ENCODE measurements around the gene RUNX3.

DNA sequence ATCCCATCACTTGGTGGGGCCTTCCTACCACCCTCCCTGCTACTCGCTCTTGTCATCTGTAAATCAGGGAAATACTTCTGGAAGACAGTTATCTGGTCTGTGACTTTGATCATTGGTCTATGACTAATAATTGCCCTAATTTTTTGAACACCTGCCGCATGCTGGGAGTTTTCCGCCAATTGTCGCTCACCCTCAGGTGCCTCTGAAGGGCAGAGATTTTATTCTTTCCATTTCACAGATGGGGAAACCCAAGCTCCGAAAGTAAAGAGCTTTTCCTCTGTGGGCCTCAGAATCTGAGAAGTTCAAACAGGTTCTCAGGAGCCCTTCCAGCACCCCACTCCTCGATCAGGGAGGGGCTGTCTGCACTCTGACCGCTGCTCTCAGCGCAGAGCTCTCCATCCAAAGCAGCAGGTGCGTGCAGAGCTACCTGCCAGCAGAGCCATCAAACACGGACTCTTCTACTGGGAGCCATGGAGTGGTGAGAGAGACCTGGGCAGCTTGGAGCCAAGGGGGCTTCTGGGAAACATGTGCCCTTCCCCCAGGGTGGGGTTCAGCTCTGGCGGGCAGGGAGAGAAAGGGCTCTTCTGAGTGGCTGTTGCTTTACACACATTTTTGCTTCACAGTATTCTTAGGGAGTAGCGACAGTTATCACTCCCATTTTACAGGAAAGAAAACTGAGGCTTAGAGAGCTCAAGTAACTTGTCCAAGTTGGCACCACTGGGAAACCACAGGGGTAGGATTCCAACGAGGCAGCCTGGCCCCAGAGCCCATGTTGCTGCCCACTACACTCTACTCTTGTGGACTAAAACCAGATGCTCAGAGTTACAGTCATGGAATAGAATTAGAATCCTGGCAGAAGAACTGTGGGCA lies 5.8 kb upstream of the RUNX3 start:
- TF ChIP-seq, protein P1, sequence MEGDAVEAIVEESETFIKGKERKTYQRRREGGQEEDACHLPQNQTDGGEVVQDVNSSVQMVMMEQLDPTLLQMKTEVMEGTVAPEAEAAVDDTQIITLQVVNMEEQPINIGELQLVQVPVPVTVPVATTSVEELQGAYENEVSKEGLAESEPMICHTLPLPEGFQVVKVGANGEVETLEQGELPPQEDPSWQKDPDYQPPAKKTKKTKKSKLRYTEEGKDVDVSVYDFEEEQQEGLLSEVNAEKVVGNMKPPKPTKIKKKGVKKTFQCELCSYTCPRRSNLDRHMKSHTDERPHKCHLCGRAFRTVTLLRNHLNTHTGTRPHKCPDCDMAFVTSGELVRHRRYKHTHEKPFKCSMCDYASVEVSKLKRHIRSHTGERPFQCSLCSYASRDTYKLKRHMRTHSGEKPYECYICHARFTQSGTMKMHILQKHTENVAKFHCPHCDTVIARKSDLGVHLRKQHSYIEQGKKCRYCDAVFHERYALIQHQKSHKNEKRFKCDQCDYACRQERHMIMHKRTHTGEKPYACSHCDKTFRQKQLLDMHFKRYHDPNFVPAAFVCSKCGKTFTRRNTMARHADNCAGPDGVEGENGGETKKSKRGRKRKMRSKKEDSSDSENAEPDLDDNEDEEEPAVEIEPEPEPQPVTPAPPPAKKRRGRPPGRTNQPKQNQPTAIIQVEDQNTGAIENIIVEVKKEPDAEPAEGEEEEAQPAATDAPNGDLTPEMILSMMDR (conservative IDR thresholded peaks at IDR 0.05 in 1 of 2, IDR thresholded peaks at IDR 0.05 in 1 of 2; ENCODE audit: extremely low read depth in 1 of 2, insufficient read depth in 1 of 2, low read depth in 1 of 2, low read length in 2 of 2) = no peak
- TF ChIP-seq EZH2 (IDR thresholded peaks at IDR 0.05; ENCODE audit: borderline replicate concordance, low read length) = no peak

Measured in mammary epithelial cell (primary cell).